ENCODE results near the gene B4GALT6. TPM values are rescaled to one million over a fixed set of nuclear protein-coding genes. Genes with fewer than 3 reads are reported as not detected.

Gene B4GALT6
- total RNA-seq, 1 donor from 2014 or later = 13.9 TPM

DNA sequence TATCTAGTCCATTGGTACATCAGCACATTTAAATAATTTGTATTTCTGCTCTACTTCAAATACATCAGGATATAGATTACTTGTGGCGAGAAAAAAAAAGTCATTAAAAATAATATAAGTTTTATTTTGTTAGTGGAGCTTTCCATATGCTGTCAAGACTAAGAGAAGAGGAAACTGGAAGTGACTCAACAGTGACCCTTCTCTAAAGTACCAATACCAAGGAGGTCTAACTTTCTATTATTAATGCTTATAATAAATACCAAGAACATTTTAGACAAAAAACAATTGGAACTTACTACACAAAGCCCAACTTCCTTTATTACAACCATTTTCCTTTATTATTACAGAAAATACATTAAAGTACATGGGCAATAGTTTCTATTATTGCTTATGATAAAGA, 52.9 kb downstream of the B4GALT6 start:
- no peaks in the 10 kb centered on the region for H3K27me3 Mint-ChIP-seq (ENCODE audit: unreplicated experiment)
- TF ChIP-seq, protein P1, sequence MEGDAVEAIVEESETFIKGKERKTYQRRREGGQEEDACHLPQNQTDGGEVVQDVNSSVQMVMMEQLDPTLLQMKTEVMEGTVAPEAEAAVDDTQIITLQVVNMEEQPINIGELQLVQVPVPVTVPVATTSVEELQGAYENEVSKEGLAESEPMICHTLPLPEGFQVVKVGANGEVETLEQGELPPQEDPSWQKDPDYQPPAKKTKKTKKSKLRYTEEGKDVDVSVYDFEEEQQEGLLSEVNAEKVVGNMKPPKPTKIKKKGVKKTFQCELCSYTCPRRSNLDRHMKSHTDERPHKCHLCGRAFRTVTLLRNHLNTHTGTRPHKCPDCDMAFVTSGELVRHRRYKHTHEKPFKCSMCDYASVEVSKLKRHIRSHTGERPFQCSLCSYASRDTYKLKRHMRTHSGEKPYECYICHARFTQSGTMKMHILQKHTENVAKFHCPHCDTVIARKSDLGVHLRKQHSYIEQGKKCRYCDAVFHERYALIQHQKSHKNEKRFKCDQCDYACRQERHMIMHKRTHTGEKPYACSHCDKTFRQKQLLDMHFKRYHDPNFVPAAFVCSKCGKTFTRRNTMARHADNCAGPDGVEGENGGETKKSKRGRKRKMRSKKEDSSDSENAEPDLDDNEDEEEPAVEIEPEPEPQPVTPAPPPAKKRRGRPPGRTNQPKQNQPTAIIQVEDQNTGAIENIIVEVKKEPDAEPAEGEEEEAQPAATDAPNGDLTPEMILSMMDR (IDR thresholded peaks at IDR 0.05) = no peak
- H3K9me3 Mint-ChIP-seq (ENCODE audit: unreplicated experiment) = no peaks in the 10 kb centered on the region
- H3K36me3 Mint-ChIP-seq (ENCODE audit: unreplicated experiment) = peaks cover 3% of the 10 kb centered on the region
- H3K4me1 Mint-ChIP-seq (ENCODE audit: unreplicated experiment) = peaks cover 3% of the 10 kb centered on the region
- H3K27ac Mint-ChIP-seq (ENCODE audit: unreplicated experiment) = no peak overlapping the region
- H3K4me3 Mint-ChIP-seq (ENCODE audit: unreplicated experiment) = no peak overlapping the region
- DNase-seq (ENCODE audit: extremely low spot score, unreplicated experiment) = no peak

DNA sequence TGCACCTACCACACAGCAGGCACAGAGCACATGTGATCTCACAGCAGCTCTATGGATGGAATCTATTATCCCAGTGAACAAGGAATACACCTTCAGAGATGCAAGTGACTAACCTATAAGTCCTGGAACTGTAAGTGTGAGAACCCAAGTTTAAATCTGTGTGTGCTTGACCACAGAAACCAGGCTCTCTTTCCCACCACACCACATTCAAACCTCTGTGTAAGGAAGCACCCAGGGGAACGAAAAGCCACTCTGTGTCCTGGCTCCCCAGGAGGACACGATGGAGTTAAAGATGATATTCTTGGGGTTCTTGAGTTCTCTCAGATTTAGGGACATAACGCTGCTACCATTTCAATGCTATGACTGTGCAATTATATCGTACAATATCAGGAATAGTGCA, 53.8 kb downstream of the B4GALT6 start:
- Mint-ChIP-seq H3K27me3 (ENCODE audit: unreplicated experiment) (no peaks in the 10 kb centered on the region), H3K4me3 (ENCODE audit: unreplicated experiment) (no peak overlapping the region), H3K36me3 (ENCODE audit: unreplicated experiment) (peaks cover 8% of the 10 kb centered on the region), H3K4me1 (ENCODE audit: unreplicated experiment) (peaks cover 3% of the 10 kb centered on the region), H3K9me3 (ENCODE audit: unreplicated experiment) (no peaks in the 10 kb centered on the region), H3K27ac (ENCODE audit: unreplicated experiment) (no peak overlapping the region)
- DNase-seq (ENCODE audit: extremely low spot score, unreplicated experiment) = no peak
- TF ChIP-seq, protein P1 (IDR thresholded peaks at IDR 0.05) = no peak

DNA sequence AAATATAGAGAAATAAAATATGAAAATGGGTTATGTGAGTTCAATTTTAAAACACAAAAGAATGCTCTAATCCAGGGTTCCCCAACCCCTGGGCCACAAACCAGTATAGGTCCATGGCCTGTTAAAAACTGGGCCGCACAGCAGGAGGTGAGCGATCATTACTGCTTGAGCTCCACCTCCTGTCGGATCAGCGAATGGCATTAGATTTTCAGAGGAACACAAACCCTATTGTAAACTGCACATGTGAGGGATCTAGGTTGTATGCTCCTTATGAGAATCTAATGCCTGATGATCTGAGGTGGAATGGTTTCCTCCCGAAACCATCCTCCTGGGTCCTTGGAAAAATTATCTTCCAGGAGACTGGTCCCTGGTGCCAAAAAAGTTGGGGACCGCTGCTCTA, 58.0 kb downstream of the B4GALT6 start:
- H3K27me3 Mint-ChIP-seq (ENCODE audit: unreplicated experiment) = no peaks in the 10 kb centered on the region
- H3K4me1 Mint-ChIP-seq (ENCODE audit: unreplicated experiment) = no peaks in the 10 kb centered on the region
- no peak for DNase-seq (ENCODE audit: extremely low spot score, unreplicated experiment)
- no peaks in the 10 kb centered on the region for H3K9me3 Mint-ChIP-seq (ENCODE audit: unreplicated experiment)
- no peak overlapping the region for H3K27ac Mint-ChIP-seq (ENCODE audit: unreplicated experiment)
- H3K4me3 Mint-ChIP-seq (ENCODE audit: unreplicated experiment) = no peak overlapping the region
- H3K36me3 Mint-ChIP-seq (ENCODE audit: unreplicated experiment) = peaks cover 6% of the 10 kb centered on the region
- TF ChIP-seq, protein P1 (IDR thresholded peaks at IDR 0.05) = no peak

DNA sequence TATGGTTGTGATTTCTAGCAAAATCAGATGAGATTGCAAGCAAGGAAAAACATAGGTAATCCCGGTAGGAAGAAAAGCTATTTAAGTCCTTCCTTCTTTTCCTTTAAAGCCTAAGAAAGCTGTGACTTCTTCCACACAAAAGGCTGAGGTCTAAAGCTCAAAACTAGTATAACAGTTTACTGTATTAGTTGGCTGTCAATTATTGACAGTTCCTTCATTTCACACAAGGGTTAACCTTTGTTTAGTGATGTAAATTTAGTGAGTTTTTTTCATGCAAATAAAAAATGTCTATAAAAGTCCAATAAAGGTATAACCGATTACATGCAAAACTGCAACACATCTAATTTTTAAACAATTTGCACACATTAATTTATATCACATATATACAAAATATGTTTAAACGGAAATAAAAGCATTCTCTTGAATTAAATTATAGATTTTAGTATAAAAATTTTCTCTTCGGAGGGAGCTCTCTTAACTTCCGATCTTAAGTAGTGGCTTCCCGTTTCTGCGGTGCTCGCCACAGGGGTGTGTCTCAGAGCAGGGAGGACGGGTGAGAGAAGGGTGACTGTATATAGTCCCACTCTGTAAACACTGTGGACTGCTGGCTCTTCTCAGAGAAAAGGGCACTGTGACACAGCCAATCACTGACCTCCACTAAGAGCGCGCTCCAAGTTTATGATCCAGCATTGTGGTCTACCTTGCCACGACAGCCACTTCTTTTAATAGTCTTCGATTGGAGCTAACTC, 59.3 kb downstream of the B4GALT6 start:
- H3K4me1 Mint-ChIP-seq (ENCODE audit: unreplicated experiment) = no peaks in the 10 kb centered on the region
- DNase-seq (ENCODE audit: extremely low spot score, unreplicated experiment) = no peak
- H3K4me3 Mint-ChIP-seq (ENCODE audit: unreplicated experiment) = no peak overlapping the region

DNA sequence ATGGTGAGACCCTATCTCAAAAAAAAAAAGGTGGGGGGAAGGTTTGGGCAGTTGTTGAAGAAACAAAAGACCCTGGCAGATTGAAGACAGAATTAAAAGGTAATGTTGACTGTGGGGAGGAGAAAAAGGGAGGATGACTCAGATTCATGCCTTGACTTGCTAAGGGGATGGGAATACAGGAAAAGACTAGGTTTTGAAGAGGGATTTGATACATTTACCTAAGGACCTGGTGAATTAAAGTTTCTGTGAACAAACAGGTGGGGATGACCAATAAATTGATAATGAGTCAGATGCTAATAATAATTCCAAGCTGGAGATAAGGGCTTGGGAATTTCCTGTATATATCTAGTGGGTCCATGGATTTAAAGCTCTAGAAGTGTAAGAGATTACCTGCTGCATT, 65.1 kb downstream of the B4GALT6 start:
- DNase-seq (ENCODE audit: extremely low spot score, unreplicated experiment) = no peak
- H3K9me3 Mint-ChIP-seq (ENCODE audit: unreplicated experiment) = no peaks in the 10 kb centered on the region
- TF ChIP-seq, protein P1 (IDR thresholded peaks at IDR 0.05) = no peak
- peaks cover 2% of the 10 kb centered on the region for H3K27me3 Mint-ChIP-seq (ENCODE audit: unreplicated experiment)
- no peaks in the 10 kb centered on the region for H3K4me1 Mint-ChIP-seq (ENCODE audit: unreplicated experiment)
- H3K36me3 Mint-ChIP-seq (ENCODE audit: unreplicated experiment) = no peaks in the 10 kb centered on the region
- no peak overlapping the region for H3K27ac Mint-ChIP-seq (ENCODE audit: unreplicated experiment)
- no peak overlapping the region for H3K4me3 Mint-ChIP-seq (ENCODE audit: unreplicated experiment)

More for the DNA sequence above, 59.3 kb downstream of the B4GALT6 start:
- TF ChIP-seq, protein P1 (IDR thresholded peaks at IDR 0.05) = no peak
- Mint-ChIP-seq H3K27me3 (ENCODE audit: unreplicated experiment) (no peaks in the 10 kb centered on the region), H3K27ac (ENCODE audit: unreplicated experiment) (no peak overlapping the region), H3K36me3 (ENCODE audit: unreplicated experiment) (peaks cover 6% of the 10 kb centered on the region), H3K9me3 (ENCODE audit: unreplicated experiment) (no peaks in the 10 kb centered on the region)

Measured in osteocyte (in vitro differentiated cells).